PFSK-1 (cell line): ENCODE data around the gene CDHR2.

Source experiments
- FOXP2 ChIP-seq: optimal IDR thresholded peaks from 2 replicates; pipeline ENCODE3; 2011; ENCODE audit warnings: borderline replicate concordance, control low read depth, inconsistent platforms; ENCODE audit not compliant: insufficient read depth; ENCODE audit errors: extremely low read length, extremely low read depth
- POLR2AphosphoS5 ChIP-seq: IDR thresholded peaks from 2 replicates; pipeline ENCODE4 v1.6.1; 2012; ENCODE audit warnings: low read depth, mild to moderate bottlenecking, control low read depth, low read length, moderate library complexity
- SIN3A ChIP-seq: IDR thresholded peaks from 2 replicates; pipeline ENCODE4 v1.6.1; 2012; ENCODE audit warnings: mild to moderate bottlenecking, low read length, moderate library complexity, borderline replicate concordance; ENCODE audit not compliant: insufficient read depth
- TAF1 ChIP-seq: IDR thresholded peaks from 2 replicates; pipeline ENCODE4 v1.6.1; 2012; ENCODE audit warnings: low read length, control low read depth, borderline replicate concordance; ENCODE audit not compliant: insufficient read depth
- TF ChIP-seq, protein P1 (sequence below), 2 experiments: IDR thresholded peaks; 2 replicates each; pipeline versions ENCODE4 v1.6.1 to v1.8.0; 2011 to 2012; ENCODE audit warnings: low read depth in 2 of 2, low read length in 2 of 2, control low read depth in 1 of 2, inconsistent platforms in 1 of 2, mild to moderate bottlenecking in 1 of 2, moderate library complexity in 1 of 2; ENCODE audit not compliant: insufficient read depth in 1 of 2

The CDHR2 gene

DNA sequence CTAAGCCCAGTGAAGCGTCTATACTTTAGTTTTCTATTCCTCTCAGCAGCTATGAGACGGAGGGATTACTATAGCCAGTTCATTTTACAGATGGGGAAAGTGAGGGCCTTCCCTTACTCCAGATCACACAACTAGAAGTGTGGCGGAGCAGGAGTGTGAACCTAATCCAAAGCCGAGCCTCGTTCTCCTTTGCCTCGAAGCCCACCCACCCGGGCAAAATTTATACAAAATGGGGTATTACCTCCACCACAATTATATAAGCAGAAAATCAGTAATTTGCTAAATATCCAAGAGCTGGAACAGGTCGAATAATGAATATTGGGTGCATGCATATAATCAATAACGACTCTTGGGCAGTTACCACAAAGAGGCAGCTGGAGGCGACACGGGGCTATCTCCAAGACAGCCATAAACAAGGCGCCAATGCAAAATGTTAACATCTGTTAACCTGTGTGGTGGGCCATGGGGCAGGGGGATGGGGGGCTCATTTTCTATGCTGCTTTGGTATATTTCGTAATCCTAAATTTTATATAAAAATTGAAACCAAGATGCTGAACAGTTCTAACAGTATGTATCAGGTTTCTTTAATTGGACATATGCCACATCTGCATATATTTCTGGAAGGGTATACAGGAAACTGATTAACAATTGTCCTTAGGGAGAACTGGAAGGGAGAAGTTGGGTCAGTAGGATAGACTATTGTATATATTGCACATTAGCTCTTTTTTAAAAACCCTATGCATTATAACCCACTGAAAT, 10.7 kb upstream of the CDHR2 start:
- TF ChIP-seq FOXP2: no peak

DNA sequence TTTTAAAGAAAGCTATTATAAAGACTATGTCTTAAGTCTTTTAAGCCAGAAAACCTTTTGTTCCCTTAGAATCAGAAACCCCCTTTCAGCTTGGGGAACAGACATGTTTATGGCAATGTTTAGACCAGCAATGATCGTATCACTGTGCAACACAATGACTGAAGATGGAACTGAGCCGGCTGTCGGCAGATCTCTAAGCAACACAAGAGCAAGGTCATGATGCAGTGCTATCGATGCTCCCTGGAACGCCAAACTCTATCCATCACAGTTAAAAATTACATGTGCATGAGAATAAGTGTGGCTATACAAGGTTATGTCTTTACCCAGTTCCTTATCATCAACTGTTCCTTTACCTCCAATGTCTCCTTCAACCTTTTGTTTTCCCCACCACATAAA, 10.2 kb upstream of the CDHR2 start:
- TF ChIP-seq POLR2AphosphoS5: no peak
- no peak for TF ChIP-seq FOXP2
- no peak for TF ChIP-seq TAF1
- TF ChIP-seq SIN3A: no peak
- TF ChIP-seq, protein P1, sequence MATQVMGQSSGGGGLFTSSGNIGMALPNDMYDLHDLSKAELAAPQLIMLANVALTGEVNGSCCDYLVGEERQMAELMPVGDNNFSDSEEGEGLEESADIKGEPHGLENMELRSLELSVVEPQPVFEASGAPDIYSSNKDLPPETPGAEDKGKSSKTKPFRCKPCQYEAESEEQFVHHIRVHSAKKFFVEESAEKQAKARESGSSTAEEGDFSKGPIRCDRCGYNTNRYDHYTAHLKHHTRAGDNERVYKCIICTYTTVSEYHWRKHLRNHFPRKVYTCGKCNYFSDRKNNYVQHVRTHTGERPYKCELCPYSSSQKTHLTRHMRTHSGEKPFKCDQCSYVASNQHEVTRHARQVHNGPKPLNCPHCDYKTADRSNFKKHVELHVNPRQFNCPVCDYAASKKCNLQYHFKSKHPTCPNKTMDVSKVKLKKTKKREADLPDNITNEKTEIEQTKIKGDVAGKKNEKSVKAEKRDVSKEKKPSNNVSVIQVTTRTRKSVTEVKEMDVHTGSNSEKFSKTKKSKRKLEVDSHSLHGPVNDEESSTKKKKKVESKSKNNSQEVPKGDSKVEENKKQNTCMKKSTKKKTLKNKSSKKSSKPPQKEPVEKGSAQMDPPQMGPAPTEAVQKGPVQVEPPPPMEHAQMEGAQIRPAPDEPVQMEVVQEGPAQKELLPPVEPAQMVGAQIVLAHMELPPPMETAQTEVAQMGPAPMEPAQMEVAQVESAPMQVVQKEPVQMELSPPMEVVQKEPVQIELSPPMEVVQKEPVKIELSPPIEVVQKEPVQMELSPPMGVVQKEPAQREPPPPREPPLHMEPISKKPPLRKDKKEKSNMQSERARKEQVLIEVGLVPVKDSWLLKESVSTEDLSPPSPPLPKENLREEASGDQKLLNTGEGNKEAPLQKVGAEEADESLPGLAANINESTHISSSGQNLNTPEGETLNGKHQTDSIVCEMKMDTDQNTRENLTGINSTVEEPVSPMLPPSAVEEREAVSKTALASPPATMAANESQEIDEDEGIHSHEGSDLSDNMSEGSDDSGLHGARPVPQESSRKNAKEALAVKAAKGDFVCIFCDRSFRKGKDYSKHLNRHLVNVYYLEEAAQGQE (IDR thresholded peaks at IDR 0.05; ENCODE audit: insufficient read depth in 1 of 2, low read depth in 2 of 2, low read length in 2 of 2): no peak

DNA sequence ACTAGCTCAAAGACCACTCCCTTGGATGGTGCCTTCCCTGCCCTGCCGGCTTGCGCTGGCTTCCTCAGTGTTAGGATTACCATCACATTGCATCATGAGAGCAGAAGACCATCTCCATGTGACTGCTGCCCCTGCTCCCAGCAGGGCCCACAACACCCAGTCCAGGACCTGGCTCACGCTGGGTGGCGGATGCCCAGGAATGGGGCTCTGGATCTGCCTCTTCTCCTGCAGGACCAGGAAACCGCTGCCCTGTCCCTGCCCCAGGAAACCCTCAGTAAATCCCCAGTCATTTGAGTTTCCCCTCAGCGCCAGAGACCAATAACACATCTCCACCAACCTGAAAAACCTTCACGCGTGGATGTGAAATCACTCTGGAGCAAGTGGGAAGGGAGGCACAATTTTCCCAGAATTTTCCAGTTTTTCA, 8.7 kb upstream of the CDHR2 start:
- no peak for TF ChIP-seq TAF1
- no peak for TF ChIP-seq FOXP2
- TF ChIP-seq, protein P1 (IDR thresholded peaks at IDR 0.05; ENCODE audit: insufficient read depth in 1 of 2, low read depth in 2 of 2, low read length in 2 of 2): no peak
- TF ChIP-seq POLR2AphosphoS5: no peak
- TF ChIP-seq SIN3A: no peak

DNA sequence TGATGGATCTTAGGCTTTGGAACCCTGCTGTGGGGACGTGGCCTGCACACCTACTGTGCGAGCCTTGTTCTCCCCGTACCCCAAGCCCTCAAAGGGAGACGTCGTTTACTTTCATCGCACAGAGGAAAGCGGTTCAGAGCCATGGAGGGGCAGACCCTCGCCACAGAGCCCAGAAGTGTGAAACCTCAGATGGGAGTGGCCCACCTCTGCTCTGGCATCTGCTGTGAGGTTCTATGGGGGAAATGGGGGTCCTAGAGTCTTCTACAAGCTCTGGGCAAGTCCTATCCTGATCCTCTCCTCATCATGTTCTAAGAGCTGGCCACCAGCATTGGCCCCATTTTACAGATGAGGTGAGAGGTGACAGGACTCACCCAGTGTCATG, 8.2 kb upstream of the CDHR2 start:
- no peak for TF ChIP-seq SIN3A
- no peak for TF ChIP-seq TAF1
- TF ChIP-seq POLR2AphosphoS5: no peak
- TF ChIP-seq FOXP2: no peak
- TF ChIP-seq, protein P1 (IDR thresholded peaks at IDR 0.05; ENCODE audit: insufficient read depth in 1 of 2, low read depth in 2 of 2, low read length in 2 of 2): no peak

DNA sequence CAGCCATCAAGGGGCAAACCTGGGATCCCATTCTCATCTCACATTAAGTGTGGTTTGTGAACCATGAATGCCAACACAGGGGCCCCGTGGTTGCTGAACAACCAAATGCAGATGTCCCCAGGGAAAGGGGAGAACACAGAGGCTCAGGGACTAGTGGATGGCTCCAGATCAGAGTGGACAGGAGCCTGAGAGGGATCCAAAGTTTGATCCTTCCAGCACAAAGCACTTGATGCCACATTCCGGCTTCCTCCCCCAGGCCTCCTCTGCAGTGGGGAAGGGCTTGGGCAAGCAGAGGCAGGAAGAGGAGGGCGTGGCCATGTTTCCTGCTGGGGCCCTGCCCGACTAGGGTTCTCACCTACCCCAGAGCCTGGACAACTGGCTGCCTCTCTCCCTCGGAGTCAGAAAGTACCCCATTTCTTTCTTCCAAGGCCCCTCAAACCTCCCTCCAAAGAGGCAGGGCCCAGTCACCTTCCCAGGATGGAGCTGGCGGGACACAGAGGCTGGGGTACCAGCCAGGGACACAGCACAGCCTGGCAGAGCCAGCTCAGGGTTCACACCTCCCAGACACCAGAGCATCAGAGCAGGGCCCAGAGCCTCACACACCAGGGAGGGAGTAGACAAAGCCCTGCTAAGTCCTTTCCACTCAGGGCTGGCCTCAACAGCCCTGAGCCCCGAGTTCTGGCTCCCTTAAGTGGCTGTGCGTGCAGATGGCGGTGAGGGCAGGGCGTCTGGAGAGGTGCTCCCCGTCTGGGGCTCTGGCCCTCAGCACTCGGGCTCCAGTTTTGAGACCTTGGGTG, 7.6 kb upstream of the CDHR2 start:
- TF ChIP-seq POLR2AphosphoS5 (peak; percentile 71; the same call in 1 of the 2 replicates), TAF1 (no peak), SIN3A (no peak), FOXP2 (no peak)
- TF ChIP-seq, protein P1 (IDR thresholded peaks at IDR 0.05; ENCODE audit: insufficient read depth in 1 of 2, low read depth in 2 of 2, low read length in 2 of 2): no peak
